Renal cortical epithelial cell (primary cell): ENCODE measurements around the gene BANF1. TPM values are rescaled to one million over a fixed set of nuclear protein-coding genes. Genes with fewer than 3 reads are reported as not detected.
"Not testable (repeated sequence)": the region's sequence is repeated elsewhere in the genome, so short reads cannot be mapped to it uniquely, and the experiment has no call there.

Experiments used
- DNase-seq: peaks from one replicate; pipeline ENCODE4 v3.0.0-alpha.2; 2011; ENCODE audit warnings: low read depth
- total RNA-seq: library from RNA; depleted of rRNA; stranded (reverse); fragments of >200 nt; gene quantifications from 2 replicates; pipeline ENCODE4 v1.2.3, GENCODE V29; 2014

The BANF1 gene
- total RNA-seq, 1 donor from 2014 or later = 14.3 TPM

GRCh38 chr11:66011239-66011784, 9.0 kb downstream of the BANF1 start:
- DNase-seq = peak; percentile 92

GRCh38 chr11:66011785-66012303, 9.5 kb downstream of the BANF1 start, which contains the start of gene CST6:
Gene CST6 (plus strand): TSS chr11:66012008. CDS start chr11:66012045, 37 bp downstream.
- no peak for DNase-seq

GRCh38 chr11:66012371-66012945, 10.2 kb downstream of the BANF1 start:
- no peak for DNase-seq

- peak; percentile 41 for DNase-seq
Measured at GRCh38 chr11:66012946-66013761, 10.9 kb downstream of the BANF1 start.

GRCh38 chr11:66013762-66014100, 11.4 kb downstream of the BANF1 start:
- DNase-seq = no peak

- DNase-seq = no peak
Measured at GRCh38 chr11:66014804-66015453, 12.6 kb downstream of the BANF1 start.

GRCh38 chr11:66015454-66015881, 13.2 kb downstream of the BANF1 start:
- peak; percentile 11 for DNase-seq

- DNase-seq = no peak
Measured at GRCh38 chr11:66015936-66016792, 13.9 kb downstream of the BANF1 start.

- DNase-seq = no peak
Measured at GRCh38 chr11:66016793-66017177, 14.5 kb downstream of the BANF1 start.

- no peak for DNase-seq
Measured at GRCh38 chr11:66017321-66017720, 15.0 kb downstream of the BANF1 start.

- no peak for DNase-seq
Measured at GRCh38 chr11:66020212-66020611, 17.9 kb downstream of the BANF1 start.

GRCh38 chr11:66020618-66021357, 18.5 kb downstream of the BANF1 start:
- peak; percentile 68 for DNase-seq

GRCh38 chr11:66022401-66023185, 20.3 kb downstream of the BANF1 start:
- DNase-seq = peak; percentile 6

GRCh38 chr11:66023186-66023440, 20.8 kb downstream of the BANF1 start:
- not testable (repeated sequence) for DNase-seq

- no peak for DNase-seq
Measured at GRCh38 chr11:66026017-66026529, 23.8 kb downstream of the BANF1 start, which contains the start of gene CATSPER1. Gene CATSPER1 (minus strand): TSS chr11:66026479. CDS start chr11:66026379, 100 bp downstream.

- DNase-seq = no peak
Measured at GRCh38 chr11:66032957-66033735, 30.8 kb downstream of the BANF1 start.

- no peak for DNase-seq
Measured at GRCh38 chr11:66035653-66036333, 33.5 kb downstream of the BANF1 start.

- DNase-seq = no peak
Measured at GRCh38 chr11:66036334-66036710, 34.0 kb downstream of the BANF1 start.
